C4-2B (cell line): ENCODE measurements around the gene REXO5.
A peak's percentile ranks its signal among the peaks of the same experiment; 100 is the strongest.

ENCODE experiments used
- H3K27ac ChIP-seq: fragments of 450-650 bp; 2 replicates; pipeline ENCODE4 v1.5.1; 2017
- CTCF ChIP-seq: fragments of 450-650 bp; conservative IDR thresholded peaks from 2 replicates; pipeline ENCODE4 v1.5.1; 2017; ENCODE audit warnings: mild to moderate bottlenecking
- ZFX ChIP-seq: fragments of 450-650 bp; IDR thresholded peaks from 2 replicates; pipeline ENCODE4 v1.6.1; 2017

REXO5 gene

GRCh38 chr16:20849589-20850390 lies 43.5 kb downstream of the REXO5 start:
- no peak overlapping the region for H3K27ac ChIP-seq
- peak; percentile 96 for TF ChIP-seq CTCF
- no peak for TF ChIP-seq ZFX

GRCh38 chr16:20850981-20851380 lies 44.7 kb downstream of the REXO5 start:
- no peak overlapping the region for H3K27ac ChIP-seq
- TF ChIP-seq CTCF, result no peak
- TF ChIP-seq ZFX, result no peak

GRCh38 chr16:20851601-20852000 lies 45.3 kb downstream of the REXO5 start:
- no peak overlapping the region for H3K27ac ChIP-seq
- TF ChIP-seq CTCF (no peak), ZFX (no peak)

- TF ChIP-seq ZFX, result no peak
- no peak for TF ChIP-seq CTCF
- H3K27ac ChIP-seq, result no peak overlapping the region
Observed at GRCh38 chr16:20853143-20853542, 46.8 kb downstream of the REXO5 start.

- TF ChIP-seq CTCF (no peak), ZFX (no peak)
- H3K27ac ChIP-seq, result no peak overlapping the region
Observed at GRCh38 chr16:20853981-20854620, 47.8 kb downstream of the REXO5 start.

- H3K27ac ChIP-seq, result no peak overlapping the region
- TF ChIP-seq ZFX (no peak), CTCF (no peak)
Observed at GRCh38 chr16:20854963-20855362, 48.6 kb downstream of the REXO5 start.

- TF ChIP-seq CTCF (no peak), ZFX (no peak)
- H3K27ac ChIP-seq, result no peak overlapping the region
Observed at GRCh38 chr16:20857281-20857680, 51.0 kb downstream of the REXO5 start.
